WTC11 (cell line): ENCODE measurements around the gene FAM161B. TPM values are rescaled to one million over a fixed set of nuclear protein-coding genes. Genes with fewer than 3 reads are reported as not detected.

Source experiments
- ATAC-seq: fragments of 200-7000 bp; cut with Tn5 transposase; 2 replicates; pipeline ENCODE4 v1.10.0; 2021; ENCODE audit warnings: mild to moderate bottlenecking, moderate library complexity
- CTCF ChIA-PET: fragments of 300-600 bp; sonication (Branson Sonifier 250); formaldehyde crosslinking; loops from one replicate; lab custom pipeline; 2021; ENCODE audit warnings: antibody characterized with exemption; lab: Charles Lee
- POLR2A ChIA-PET: fragments of 350-600 bp; sonication (Branson Sonifier 250); formaldehyde crosslinking; loops from one replicate; lab custom pipeline; 2021; ENCODE audit warnings: antibody characterized with exemption; lab: Charles Lee
- DNase-seq: peaks from one replicate; pipeline ENCODE4 v3.0.0; 2021; ENCODE audit warnings: low spot score
- H3K27ac Mint-ChIP-seq: 2 replicates; pipeline ENCODE4 v1.8.0; 2021; ENCODE audit warnings: mixed read lengths
- H3K27me3 Mint-ChIP-seq: 2 replicates; pipeline ENCODE4 v1.8.0; 2021; ENCODE audit warnings: low read depth, mild to moderate bottlenecking, moderate library complexity, mixed read lengths
- H3K36me3 Mint-ChIP-seq: 2 replicates; pipeline ENCODE4 v1.8.0; 2021; ENCODE audit warnings: mixed read lengths
- H3K4me1 Mint-ChIP-seq: 2 replicates; pipeline ENCODE4 v1.8.0; 2022; ENCODE audit warnings: mixed read lengths
- H3K4me3 Mint-ChIP-seq: 2 replicates; pipeline ENCODE4 v1.8.0; 2021; ENCODE audit warnings: mild to moderate bottlenecking, moderate library complexity, mixed read lengths
- H3K9me3 Mint-ChIP-seq: 2 replicates; pipeline ENCODE4 v1.8.0; 2021; ENCODE audit warnings: mixed read lengths
- ATF1 ChIP-seq: sonication (generic); formaldehyde crosslinking; IDR thresholded peaks from 2 replicates; pipeline ENCODE4 v1.8.1; 2023; ENCODE audit warnings: mild to moderate bottlenecking, moderate library complexity, missing genetic modification reagents
- CBFB ChIP-seq: sonication (generic); formaldehyde crosslinking; IDR thresholded peaks from 2 replicates; pipeline ENCODE4 v1.8.1; 2022; ENCODE audit warnings: mild to moderate bottlenecking, low read depth, missing genetic modification reagents
- CREB1 ChIP-seq: sonication (generic); formaldehyde crosslinking; IDR thresholded peaks from 2 replicates; pipeline ENCODE4 v1.8.0; 2023; ENCODE audit warnings: mild to moderate bottlenecking, missing genetic modification reagents
- CTCF ChIP-seq: fragments of 200-600 bp; IDR thresholded peaks from 2 replicates; pipeline ENCODE4 v1.8.0; 2022; ENCODE audit warnings: antibody characterized with exemption
- FOXJ3 ChIP-seq: sonication (generic); formaldehyde crosslinking; IDR thresholded peaks from 2 replicates; pipeline ENCODE4 v1.9.0; 2021; ENCODE audit warnings: missing genetic modification reagents, mild to moderate bottlenecking, borderline replicate concordance
- GTF2I ChIP-seq: fragments of 250-450 bp; sonication (Bioruptor Pico); conservative IDR thresholded peaks from 2 replicates; pipeline ENCODE4 v1.4.0; 2021; ENCODE audit warnings: mild to moderate bottlenecking
- IRF1 ChIP-seq: sonication (generic); formaldehyde crosslinking; IDR thresholded peaks from 2 replicates; pipeline ENCODE4 v1.8.0; 2023; ENCODE audit warnings: missing genetic modification reagents
- IRF2 ChIP-seq: sonication (generic); formaldehyde crosslinking; IDR thresholded peaks from 2 replicates; pipeline ENCODE4 v1.8.0; 2022; ENCODE audit warnings: low read depth, missing genetic modification reagents, borderline replicate concordance
- JAZF1 ChIP-seq: fragments of 250-450 bp; sonication (Bioruptor Pico); IDR thresholded peaks from 2 replicates; pipeline ENCODE4 v1.9.0; 2021; ENCODE audit warnings: moderate library complexity, mild to moderate bottlenecking, inconsistent platforms
- JUN ChIP-seq: sonication (generic); formaldehyde crosslinking; IDR thresholded peaks from 2 replicates; pipeline ENCODE4 v1.8.0; 2023; ENCODE audit warnings: mild to moderate bottlenecking, missing genetic modification reagents
- MXD4 ChIP-seq: fragments of 250-450 bp; sonication (Bioruptor Pico); IDR thresholded peaks from 2 replicates; pipeline ENCODE4 v1.8.0; 2021; ENCODE audit warnings: mild to moderate bottlenecking, moderate library complexity, borderline replicate concordance
- NFYB ChIP-seq: sonication (generic); formaldehyde crosslinking; conservative IDR thresholded peaks from 2 replicates; pipeline ENCODE4 v1.8.0; 2022; ENCODE audit warnings: low read depth, missing genetic modification reagents
- NR3C1 ChIP-seq: sonication (generic); formaldehyde crosslinking; conservative IDR thresholded peaks from 2 replicates; pipeline ENCODE4 v1.8.1; 2023; ENCODE audit warnings: low read depth, mild to moderate bottlenecking, missing genetic modification reagents
- OVOL2 ChIP-seq: fragments of 250-450 bp; sonication (Bioruptor Pico); IDR thresholded peaks from 2 replicates; pipeline ENCODE4 v1.9.0; 2021; ENCODE audit warnings: mild to moderate bottlenecking, borderline replicate concordance
- PREB ChIP-seq: sonication (generic); formaldehyde crosslinking; IDR thresholded peaks from 2 replicates; pipeline ENCODE4 v1.8.1; 2022; ENCODE audit warnings: mild to moderate bottlenecking, missing genetic modification reagents, moderate library complexity, borderline replicate concordance
- PRRX2 ChIP-seq: fragments of 250-450 bp; sonication (Bioruptor Pico); IDR thresholded peaks from 2 replicates; pipeline ENCODE4 v1.8.0; 2021; ENCODE audit warnings: mild to moderate bottlenecking
- TCF7 ChIP-seq: sonication (generic); formaldehyde crosslinking; IDR thresholded peaks from 2 replicates; pipeline ENCODE4 v1.8.0; 2022; ENCODE audit warnings: mild to moderate bottlenecking, low read depth, missing genetic modification reagents, moderate library complexity
- TEAD4 ChIP-seq: sonication (generic); formaldehyde crosslinking; IDR thresholded peaks from 2 replicates; pipeline ENCODE4 v1.8.0; 2022; ENCODE audit warnings: mild to moderate bottlenecking, missing genetic modification reagents
- TP53 ChIP-seq: sonication (generic); formaldehyde crosslinking; IDR thresholded peaks from 2 replicates; pipeline ENCODE4 v1.8.1; 2023; ENCODE audit warnings: mild to moderate bottlenecking, missing genetic modification reagents
- USF2 ChIP-seq: sonication (generic); formaldehyde crosslinking; IDR thresholded peaks from 2 replicates; pipeline ENCODE4 v1.8.1; 2023; ENCODE audit warnings: mild to moderate bottlenecking, missing genetic modification reagents, moderate library complexity
- ZBTB43 ChIP-seq: sonication (generic); formaldehyde crosslinking; IDR thresholded peaks from 2 replicates; pipeline ENCODE4 v1.8.1; 2023; ENCODE audit warnings: mild to moderate bottlenecking, missing genetic modification reagents
- ZNF138 ChIP-seq: sonication (generic); formaldehyde crosslinking; conservative IDR thresholded peaks from 2 replicates; pipeline ENCODE4 v1.8.1; 2022; ENCODE audit warnings: mild to moderate bottlenecking, moderate library complexity, missing genetic modification reagents
- ZNF232 ChIP-seq: sonication (generic); formaldehyde crosslinking; IDR thresholded peaks from 2 replicates; pipeline ENCODE4 v1.8.0; 2022; ENCODE audit warnings: mild to moderate bottlenecking, missing genetic modification reagents
- ZNF263 ChIP-seq: sonication (generic); formaldehyde crosslinking; IDR thresholded peaks from 2 replicates; pipeline ENCODE4 v1.8.1; 2022; ENCODE audit warnings: low read depth, mild to moderate bottlenecking, moderate library complexity, missing genetic modification reagents
- ZNF416 ChIP-seq: fragments of 250-450 bp; sonication (Bioruptor Pico); IDR thresholded peaks from 2 replicates; pipeline ENCODE4 v1.9.0; 2021; ENCODE audit warnings: mild to moderate bottlenecking, inconsistent platforms
- ZNF423 ChIP-seq: fragments of 250-450 bp; sonication (Bioruptor Pico); IDR thresholded peaks from 2 replicates; pipeline ENCODE4 v2.1.2; 2022; ENCODE audit warnings: mild to moderate bottlenecking, moderate library complexity
- ZNF425 ChIP-seq: fragments of 250-450 bp; sonication (Bioruptor Pico); conservative IDR thresholded peaks from 2 replicates; pipeline ENCODE4 v1.9.0; 2021; ENCODE audit warnings: mild to moderate bottlenecking
- ZNF671 ChIP-seq: fragments of 250-450 bp; sonication (Bioruptor Pico); IDR thresholded peaks from 2 replicates; pipeline ENCODE4 v1.8.0; 2021; ENCODE audit warnings: mild to moderate bottlenecking
- total RNA-seq: library from RNA; stranded (reverse); gene quantifications from 3 replicates; pipeline ENCODE4 v1.2.3, GENCODE V29; 2021

The FAM161B gene
- total RNA-seq, 1 experiment from 2014 or later: 0.26 TPM

- no peak for TF ChIP-seq JAZF1 (CRISPR knock-in tag)
- no peak for TF ChIP-seq TEAD4
- no peak for TF ChIP-seq ZNF671 (CRISPR knock-in tag)
- no peak for TF ChIP-seq ZNF232
- no peak for TF ChIP-seq ATF1 (CRISPR knock-in tag)
These were observed 40.2 kb downstream of the FAM161B start (continued) for GRCh38 chr14:73909681-73910080.

GRCh38 chr14:73903028-73903427, 46.9 kb downstream of the FAM161B start:
- no peak for TF ChIP-seq ZNF138
- TF ChIP-seq PRRX2: no peak
- no peak for TF ChIP-seq ZNF425 (CRISPR knock-in tag)
- TF ChIP-seq NR3C1: no peak
- no peak for TF ChIP-seq IRF1 (CRISPR knock-in tag)
- TF ChIP-seq JAZF1 (CRISPR knock-in tag): no peak
- no peak for TF ChIP-seq USF2 (CRISPR knock-in tag)
- TF ChIP-seq CREB1: no peak
- no peak for TF ChIP-seq CBFB (CRISPR knock-in tag)
- TF ChIP-seq ZNF263 (CRISPR knock-in tag): no peak
- no peak for TF ChIP-seq GTF2I (CRISPR knock-in tag)
- TF ChIP-seq TCF7 (CRISPR knock-in tag): no peak
- no peaks in the 10 kb centered on the region for H3K4me1 Mint-ChIP-seq
- no peak for DNase-seq
- no peaks in the 10 kb centered on the region for H3K27me3 Mint-ChIP-seq
- no peaks in the 10 kb centered on the region for H3K9me3 Mint-ChIP-seq
- POLR2A ChIA-PET: no interaction called here
- peaks cover 39% of the 10 kb centered on the region for H3K36me3 Mint-ChIP-seq
- no peak for ATAC-seq
- no peak overlapping the region for H3K4me3 Mint-ChIP-seq
- H3K27ac Mint-ChIP-seq: no peak overlapping the region
- CTCF ChIA-PET: no interaction called here

GRCh38 chr14:73896521-73896920, 53.4 kb downstream of the FAM161B start:
- no peaks in the 10 kb centered on the region for H3K27me3 Mint-ChIP-seq
- peaks cover 47% of the 10 kb centered on the region for H3K36me3 Mint-ChIP-seq
- no peak overlapping the region for H3K27ac Mint-ChIP-seq
- no peak for ATAC-seq
- no peaks in the 10 kb centered on the region for H3K4me1 Mint-ChIP-seq
- CTCF ChIA-PET: no interaction called here
- no peaks in the 10 kb centered on the region for H3K9me3 Mint-ChIP-seq
- H3K4me3 Mint-ChIP-seq: no peak overlapping the region
- no peak for DNase-seq
- POLR2A ChIA-PET: no interaction called here
- TF ChIP-seq ZNF416 (CRISPR knock-in tag): no peak
- TF ChIP-seq CTCF: no peak
- TF ChIP-seq ZBTB43 (CRISPR knock-in tag): no peak
- no peak for TF ChIP-seq ZNF423 (CRISPR knock-in tag)
- no peak for TF ChIP-seq OVOL2 (CRISPR knock-in tag)
- TF ChIP-seq PRRX2: no peak
- TF ChIP-seq PREB (CRISPR knock-in tag): no peak
- no peak for TF ChIP-seq IRF2 (CRISPR knock-in tag)
- no peak for TF ChIP-seq TEAD4
- no peak for TF ChIP-seq FOXJ3
- no peak for TF ChIP-seq NFYB
- TF ChIP-seq TP53 (CRISPR knock-in tag): no peak
- TF ChIP-seq IRF1 (CRISPR knock-in tag): no peak
- no peak for TF ChIP-seq JUN (CRISPR knock-in tag)
- TF ChIP-seq MXD4 (CRISPR knock-in tag): no peak
